Measurements from ENCODE around the gene UBE2J2.

DNA sequence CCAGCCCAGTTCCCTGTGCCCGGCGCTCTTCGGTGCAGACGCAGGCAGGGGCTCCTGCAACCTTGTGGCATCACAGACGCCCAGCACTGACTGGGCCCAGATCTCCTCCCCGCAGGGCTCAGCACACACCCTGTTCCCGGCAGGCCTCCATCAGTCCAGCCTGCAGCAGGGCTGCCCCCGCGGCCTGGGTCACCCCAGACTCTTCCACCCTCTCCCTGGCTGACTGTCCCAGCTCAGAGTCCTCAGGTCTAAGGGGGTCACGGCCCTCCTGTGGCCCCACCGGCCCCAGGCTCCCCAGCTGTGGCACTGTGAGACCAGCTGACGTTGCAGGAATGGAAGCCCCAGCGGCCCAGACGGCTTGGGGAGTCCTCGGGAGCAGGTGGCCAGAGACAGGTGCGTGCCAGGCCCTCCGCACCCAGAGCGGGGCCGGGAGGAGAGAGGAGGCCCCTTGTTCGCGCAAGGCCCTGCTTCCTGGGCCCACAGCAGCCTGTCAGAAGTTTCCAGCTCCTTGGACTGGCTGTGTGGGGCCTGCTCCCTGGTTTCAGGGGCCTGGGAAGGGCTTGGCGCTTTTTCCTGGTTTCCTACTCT lies 37.4 kb downstream of the UBE2J2 start:
- TF ChIP-seq, protein P1, sequence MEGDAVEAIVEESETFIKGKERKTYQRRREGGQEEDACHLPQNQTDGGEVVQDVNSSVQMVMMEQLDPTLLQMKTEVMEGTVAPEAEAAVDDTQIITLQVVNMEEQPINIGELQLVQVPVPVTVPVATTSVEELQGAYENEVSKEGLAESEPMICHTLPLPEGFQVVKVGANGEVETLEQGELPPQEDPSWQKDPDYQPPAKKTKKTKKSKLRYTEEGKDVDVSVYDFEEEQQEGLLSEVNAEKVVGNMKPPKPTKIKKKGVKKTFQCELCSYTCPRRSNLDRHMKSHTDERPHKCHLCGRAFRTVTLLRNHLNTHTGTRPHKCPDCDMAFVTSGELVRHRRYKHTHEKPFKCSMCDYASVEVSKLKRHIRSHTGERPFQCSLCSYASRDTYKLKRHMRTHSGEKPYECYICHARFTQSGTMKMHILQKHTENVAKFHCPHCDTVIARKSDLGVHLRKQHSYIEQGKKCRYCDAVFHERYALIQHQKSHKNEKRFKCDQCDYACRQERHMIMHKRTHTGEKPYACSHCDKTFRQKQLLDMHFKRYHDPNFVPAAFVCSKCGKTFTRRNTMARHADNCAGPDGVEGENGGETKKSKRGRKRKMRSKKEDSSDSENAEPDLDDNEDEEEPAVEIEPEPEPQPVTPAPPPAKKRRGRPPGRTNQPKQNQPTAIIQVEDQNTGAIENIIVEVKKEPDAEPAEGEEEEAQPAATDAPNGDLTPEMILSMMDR (IDR thresholded peaks at IDR 0.05) = no peak
- no peak for TF ChIP-seq ZFX (IDR thresholded peaks at IDR 0.05; ENCODE audit: borderline replicate concordance)
